Measurements from ENCODE around the gene CFAP157.

The CFAP157 gene

GRCh38 chr9:127690735-127691134, 16.1 kb upstream of the CFAP157 start:
- DNase-seq (ENCODE audit: insufficient read length, low spot score) (no peak), FAIRE-seq (no peak)
- no peak for TF ChIP-seq POLR2A (IDR thresholded peaks at IDR 0.05; ENCODE audit: low read depth, low read length)
- TF ChIP-seq POLR2AphosphoS5 (IDR thresholded peaks at IDR 0.05; ENCODE audit: low read depth, low read length), result no peak
- no peak for TF ChIP-seq SPI1 (IDR thresholded peaks at IDR 0.05; ENCODE audit: low read depth, low read length)
- no peak for TF ChIP-seq POU2F2 (IDR thresholded peaks at IDR 0.05; ENCODE audit: low read depth, low read length)
- no peak for TF ChIP-seq TAF1 (IDR thresholded peaks at IDR 0.05; ENCODE audit: low read depth, low read length)

DNA sequence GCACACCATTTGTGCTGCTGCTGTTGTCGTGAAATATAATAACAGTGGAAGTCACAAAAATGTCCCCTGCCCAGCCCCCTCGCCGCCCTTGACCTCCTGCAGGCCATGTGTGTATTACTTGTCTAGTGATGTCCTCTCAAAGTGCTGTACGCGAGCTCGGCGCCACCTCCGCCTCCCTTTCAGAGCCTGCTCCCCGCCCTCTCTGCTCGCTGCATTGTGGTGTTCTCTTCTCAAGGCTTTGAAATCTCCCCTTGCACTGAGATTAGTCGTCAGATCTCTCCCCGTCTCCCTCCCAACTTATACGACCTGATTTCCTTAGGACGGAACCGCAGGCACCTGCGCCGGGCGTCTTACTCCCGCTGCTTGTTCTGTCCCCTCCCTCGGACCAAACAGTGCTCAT, 14.7 kb upstream of the CFAP157 start:
- TF ChIP-seq SPI1 (IDR thresholded peaks at IDR 0.05; ENCODE audit: low read depth, low read length), result no peak
- no peak for TF ChIP-seq POLR2AphosphoS5 (IDR thresholded peaks at IDR 0.05; ENCODE audit: low read depth, low read length)
- TF ChIP-seq TAF1 (IDR thresholded peaks at IDR 0.05; ENCODE audit: low read depth, low read length), result no peak
- TF ChIP-seq PAX5 (IDR thresholded peaks at IDR 0.05; ENCODE audit: insufficient read depth, low read length, severe bottlenecking), result no peak
- no peak for TF ChIP-seq POLR2A (IDR thresholded peaks at IDR 0.05; ENCODE audit: low read depth, low read length)
- no peak for TF ChIP-seq POU2F2 (IDR thresholded peaks at IDR 0.05; ENCODE audit: low read depth, low read length)
- DNase-seq (ENCODE audit: insufficient read length, low spot score) (no peak), FAIRE-seq (no peak)

DNA sequence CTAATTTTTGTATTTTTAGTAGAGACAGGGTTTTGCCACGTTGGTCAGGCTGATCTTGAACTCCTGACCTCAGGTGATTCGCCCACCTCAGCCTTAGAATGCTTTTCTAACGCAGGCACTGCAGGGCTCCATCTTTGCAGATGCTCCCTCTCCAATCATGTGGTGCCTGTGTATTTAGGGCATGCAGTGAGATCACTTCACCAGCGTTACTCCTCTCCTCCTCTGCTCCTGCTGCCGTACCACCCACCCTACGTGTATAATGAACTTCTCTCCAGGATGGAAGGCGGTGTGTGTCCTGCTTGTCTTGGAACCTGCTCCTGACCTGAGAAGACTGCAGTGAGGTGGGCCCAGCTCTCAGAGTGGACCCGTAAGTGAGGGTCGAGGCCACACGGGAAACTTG, 13.6 kb upstream of the CFAP157 start:
- TF ChIP-seq POU2F2 (IDR thresholded peaks at IDR 0.05; ENCODE audit: low read depth, low read length) (no peak), POLR2AphosphoS5 (IDR thresholded peaks at IDR 0.05; ENCODE audit: low read depth, low read length) (no peak), TAF1 (IDR thresholded peaks at IDR 0.05; ENCODE audit: low read depth, low read length) (no peak), SPI1 (IDR thresholded peaks at IDR 0.05; ENCODE audit: low read depth, low read length) (no peak), PAX5 (IDR thresholded peaks at IDR 0.05; ENCODE audit: insufficient read depth, low read length, severe bottlenecking) (no peak), POLR2A (IDR thresholded peaks at IDR 0.05; ENCODE audit: low read depth, low read length) (no peak)
- FAIRE-seq (no peak), DNase-seq (ENCODE audit: insufficient read length, low spot score) (no peak)

DNA sequence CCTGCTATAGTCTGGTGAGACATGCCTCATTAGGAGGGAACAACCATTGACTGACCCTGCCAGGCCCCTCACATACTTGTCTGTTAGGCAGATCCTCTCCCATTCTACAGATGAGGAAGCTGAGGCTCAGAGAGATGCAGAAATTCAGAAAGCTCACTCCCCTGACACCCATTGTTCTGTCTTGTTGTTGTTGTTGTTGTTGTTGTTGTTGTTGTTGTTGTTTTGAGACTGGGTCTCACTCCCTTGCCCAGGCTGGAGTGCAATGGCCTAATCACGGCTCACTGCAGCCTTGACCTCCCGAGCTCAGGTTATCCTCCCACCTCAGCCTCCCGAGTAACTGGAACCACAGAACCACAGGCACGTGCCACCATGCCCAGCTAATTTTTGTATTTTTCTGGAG, 13.1 kb upstream of the CFAP157 start:
- DNase-seq (ENCODE audit: insufficient read length, low spot score) (no peak), FAIRE-seq (no peak)
- TF ChIP-seq TAF1 (IDR thresholded peaks at IDR 0.05; ENCODE audit: low read depth, low read length) (no peak), PAX5 (IDR thresholded peaks at IDR 0.05; ENCODE audit: insufficient read depth, low read length, severe bottlenecking) (no peak), POLR2AphosphoS5 (IDR thresholded peaks at IDR 0.05; ENCODE audit: low read depth, low read length) (no peak), POLR2A (IDR thresholded peaks at IDR 0.05; ENCODE audit: low read depth, low read length) (no peak), SPI1 (IDR thresholded peaks at IDR 0.05; ENCODE audit: low read depth, low read length) (no peak), POU2F2 (IDR thresholded peaks at IDR 0.05; ENCODE audit: low read depth, low read length) (no peak)

DNA sequence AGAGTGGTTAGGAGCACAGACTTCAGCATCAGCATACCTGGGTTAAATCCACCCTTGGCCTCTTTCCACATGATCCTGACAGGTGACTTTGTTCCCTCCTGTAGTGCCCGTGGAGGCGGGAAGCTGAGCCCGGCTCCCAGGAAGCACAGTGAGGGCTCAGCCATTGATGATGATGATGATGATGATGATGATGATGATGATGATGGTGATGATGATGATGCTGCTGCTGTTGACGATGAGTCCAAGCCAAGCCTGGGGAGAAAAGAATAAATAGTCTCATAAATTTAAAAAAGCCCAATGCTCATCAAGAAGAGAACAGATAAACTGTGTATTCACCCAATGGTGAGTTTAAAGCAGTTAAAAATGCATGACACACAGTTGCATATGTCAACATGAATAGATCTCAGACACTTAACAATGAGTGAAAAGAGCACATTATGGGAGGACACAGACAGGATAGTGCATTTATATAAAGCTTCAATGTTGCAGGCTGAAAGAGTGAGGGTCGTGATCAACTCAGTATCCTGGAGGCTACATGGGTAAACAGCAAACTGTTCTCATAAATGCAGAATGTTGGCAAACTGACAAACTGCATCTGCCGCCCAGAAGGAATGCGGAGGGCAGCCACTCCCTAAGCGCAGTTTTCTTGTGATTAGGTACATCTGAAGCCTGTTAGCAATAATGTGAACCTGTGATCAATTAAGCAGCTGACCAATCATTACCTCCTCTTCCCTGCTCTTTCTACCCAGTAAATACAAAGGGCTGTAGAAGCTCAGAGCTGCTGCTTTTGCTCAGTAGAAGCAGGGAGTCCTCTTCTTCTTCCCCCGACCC, 11.7 kb upstream of the CFAP157 start:
- TF ChIP-seq SPI1 (IDR thresholded peaks at IDR 0.05; ENCODE audit: low read depth, low read length) (no peak), PAX5 (IDR thresholded peaks at IDR 0.05; ENCODE audit: insufficient read depth, low read length, severe bottlenecking) (no peak), POLR2A (IDR thresholded peaks at IDR 0.05; ENCODE audit: low read depth, low read length) (no peak), POU2F2 (IDR thresholded peaks at IDR 0.05; ENCODE audit: low read depth, low read length) (no peak), TAF1 (IDR thresholded peaks at IDR 0.05; ENCODE audit: low read depth, low read length) (no peak), POLR2AphosphoS5 (IDR thresholded peaks at IDR 0.05; ENCODE audit: low read depth, low read length) (no peak)
- no peak for FAIRE-seq
- no peak for DNase-seq (ENCODE audit: insufficient read length, low spot score)

DNA sequence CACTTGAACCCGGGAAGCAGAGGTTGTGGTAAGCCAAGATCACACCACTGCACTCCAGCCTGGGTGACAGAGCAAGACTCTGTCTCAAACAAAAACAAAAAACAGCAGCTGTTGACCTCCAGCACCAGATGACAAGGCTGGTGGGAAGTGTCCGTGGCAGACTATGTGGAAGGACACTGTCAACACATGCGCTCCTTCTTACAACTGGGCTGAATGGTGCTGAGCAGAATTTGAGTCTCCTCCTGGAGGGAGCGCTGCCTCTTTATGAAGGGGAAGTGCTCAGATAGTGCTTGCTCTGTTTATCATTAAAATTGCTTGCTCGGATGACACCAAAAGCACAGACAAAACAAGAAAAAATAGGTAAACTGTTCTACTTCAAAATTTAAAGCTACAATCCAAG, 9.2 kb upstream of the CFAP157 start:
- FAIRE-seq (no peak), DNase-seq (ENCODE audit: insufficient read length, low spot score) (no peak)
- TF ChIP-seq POU2F2 (IDR thresholded peaks at IDR 0.05; ENCODE audit: low read depth, low read length) (no peak), POLR2AphosphoS5 (IDR thresholded peaks at IDR 0.05; ENCODE audit: low read depth, low read length) (no peak), POLR2A (IDR thresholded peaks at IDR 0.05; ENCODE audit: low read depth, low read length) (no peak), SPI1 (IDR thresholded peaks at IDR 0.05; ENCODE audit: low read depth, low read length) (no peak), TAF1 (IDR thresholded peaks at IDR 0.05; ENCODE audit: low read depth, low read length) (no peak), PAX5 (IDR thresholded peaks at IDR 0.05; ENCODE audit: insufficient read depth, low read length, severe bottlenecking) (no peak)

GRCh38 chr9:127698386-127698785, 8.4 kb upstream of the CFAP157 start:
- TF ChIP-seq POU2F2 (IDR thresholded peaks at IDR 0.05; ENCODE audit: low read depth, low read length), result no peak
- TF ChIP-seq POLR2AphosphoS5 (IDR thresholded peaks at IDR 0.05; ENCODE audit: low read depth, low read length), result no peak
- DNase-seq (ENCODE audit: insufficient read length, low spot score), result no peak
- no peak for FAIRE-seq

DNA sequence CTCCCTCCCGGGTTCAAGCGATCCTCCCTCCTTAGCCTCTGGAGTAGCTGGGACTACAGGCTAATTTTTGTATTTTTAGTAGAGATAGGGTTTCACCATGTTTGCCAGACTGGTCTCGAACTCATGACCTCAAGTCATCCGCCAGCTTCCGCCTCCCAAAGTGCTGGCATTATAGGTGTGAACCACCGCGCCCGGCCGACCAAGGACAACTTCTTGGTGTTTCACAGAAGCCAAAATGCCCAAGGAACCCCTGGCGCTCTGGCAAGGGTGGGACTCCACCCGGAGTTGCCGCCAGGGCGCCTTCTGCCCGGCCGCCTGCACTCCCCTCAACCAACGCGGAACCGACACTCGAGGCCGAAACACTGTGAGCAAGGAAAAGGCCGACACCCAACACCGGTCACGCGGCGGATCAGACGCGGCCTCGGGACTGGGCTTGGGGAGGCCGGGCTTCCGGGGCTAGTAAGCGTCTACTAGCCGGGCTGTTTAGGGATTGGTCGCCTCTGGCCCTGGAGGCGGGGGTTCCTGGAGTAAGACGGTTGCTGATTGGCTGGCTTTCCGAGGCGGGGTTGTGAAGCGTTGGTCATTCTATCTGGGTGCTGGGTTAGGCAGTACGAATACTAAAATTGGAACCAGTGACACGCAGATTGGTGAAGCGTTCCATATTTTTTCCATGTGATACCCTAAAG, 7.7 kb upstream of the CFAP157 start:
- DNase-seq (ENCODE audit: insufficient read length, low spot score), result peak; percentile 95
- peak; percentile 40 for FAIRE-seq
- TF ChIP-seq PAX5 (IDR thresholded peaks at IDR 0.05; ENCODE audit: insufficient read depth, low read length, severe bottlenecking), result no peak
- TF ChIP-seq TAF1 (IDR thresholded peaks at IDR 0.05; ENCODE audit: low read depth, low read length), result no peak

DNA sequence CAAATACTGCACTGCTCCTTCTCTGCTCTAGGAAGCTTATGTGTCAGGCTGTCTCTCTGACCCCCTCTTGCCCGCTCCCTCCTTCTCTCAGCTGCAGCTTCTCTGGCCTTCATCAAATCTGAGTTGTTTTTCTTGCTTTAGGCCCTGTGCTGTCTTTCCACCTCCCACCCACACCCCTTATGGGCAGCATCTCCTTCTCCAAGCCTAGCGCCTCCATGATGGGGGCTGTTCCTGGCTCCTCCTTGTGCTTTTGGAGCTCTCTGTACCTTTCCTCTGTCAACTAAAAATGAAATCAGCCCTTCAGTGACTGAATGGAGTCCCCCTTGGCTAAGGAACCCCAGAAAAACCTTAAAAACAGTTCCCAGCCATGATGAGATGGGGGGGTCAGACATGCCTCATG, 6.6 kb upstream of the CFAP157 start:
- DNase-seq (ENCODE audit: insufficient read length, low spot score), result no peak
- TF ChIP-seq PAX5 (IDR thresholded peaks at IDR 0.05; ENCODE audit: insufficient read depth, low read length, severe bottlenecking) (no peak), SPI1 (IDR thresholded peaks at IDR 0.05; ENCODE audit: low read depth, low read length) (no peak)
- FAIRE-seq, result no peak

Measured in GM12891 (cell line).